ENCODE results near the gene GABPB2. TPM values are rescaled to one million over a fixed set of nuclear protein-coding genes. Genes with fewer than 3 reads are reported as not detected.

GABPB2 gene
- total RNA-seq, 1 donor = 16.3 TPM

DNA sequence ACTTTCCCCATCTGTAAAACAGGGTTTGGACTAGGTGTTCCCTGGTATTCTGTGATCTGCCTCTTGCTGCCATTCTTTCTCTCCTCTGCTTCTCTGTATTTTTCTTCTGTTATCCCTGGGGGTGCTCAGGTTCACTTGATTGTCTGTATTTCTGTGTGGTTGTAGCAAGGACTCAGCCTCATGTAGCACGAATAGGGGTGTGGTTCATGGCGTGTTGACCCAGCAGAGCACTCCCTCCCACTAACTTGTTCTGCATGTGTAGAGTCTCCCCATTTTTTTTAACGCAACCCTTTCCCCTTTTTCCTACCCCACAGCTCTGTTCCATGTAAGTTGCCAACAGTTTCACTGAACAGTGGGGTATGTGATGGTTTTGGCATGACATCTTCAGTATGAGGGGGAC lies 35.4 kb upstream of the GABPB2 start:
- no peaks in the 10 kb centered on the region for H3K79me2 ChIP-seq (ENCODE audit: insufficient read depth, low read length)
- H3K4me2 ChIP-seq (ENCODE audit: insufficient read depth, low read length) = no peak overlapping the region
- no peaks in the 10 kb centered on the region for H3K27me3 ChIP-seq (ENCODE audit: insufficient read depth, low read length)
- no peaks in the 10 kb centered on the region for H4K20me1 ChIP-seq (ENCODE audit: insufficient read depth, low read length)
- DNase-seq (ENCODE audit: insufficient read length, low spot score, missing footprints) = no peak
- no peaks in the 10 kb centered on the region for H3K9me3 ChIP-seq (ENCODE audit: low read depth, low read length)
- H3K36me3 ChIP-seq (ENCODE audit: insufficient read depth, low read length) = peaks cover 28% of the 10 kb centered on the region
- no peak overlapping the region for H2AFZ ChIP-seq (ENCODE audit: low read length)
- H3K27ac ChIP-seq (ENCODE audit: low read depth, low read length) = no peak overlapping the region
- peaks cover 4% of the 10 kb centered on the region for H3K4me1 ChIP-seq (ENCODE audit: insufficient read depth, low read length)
- TF ChIP-seq, protein P1, sequence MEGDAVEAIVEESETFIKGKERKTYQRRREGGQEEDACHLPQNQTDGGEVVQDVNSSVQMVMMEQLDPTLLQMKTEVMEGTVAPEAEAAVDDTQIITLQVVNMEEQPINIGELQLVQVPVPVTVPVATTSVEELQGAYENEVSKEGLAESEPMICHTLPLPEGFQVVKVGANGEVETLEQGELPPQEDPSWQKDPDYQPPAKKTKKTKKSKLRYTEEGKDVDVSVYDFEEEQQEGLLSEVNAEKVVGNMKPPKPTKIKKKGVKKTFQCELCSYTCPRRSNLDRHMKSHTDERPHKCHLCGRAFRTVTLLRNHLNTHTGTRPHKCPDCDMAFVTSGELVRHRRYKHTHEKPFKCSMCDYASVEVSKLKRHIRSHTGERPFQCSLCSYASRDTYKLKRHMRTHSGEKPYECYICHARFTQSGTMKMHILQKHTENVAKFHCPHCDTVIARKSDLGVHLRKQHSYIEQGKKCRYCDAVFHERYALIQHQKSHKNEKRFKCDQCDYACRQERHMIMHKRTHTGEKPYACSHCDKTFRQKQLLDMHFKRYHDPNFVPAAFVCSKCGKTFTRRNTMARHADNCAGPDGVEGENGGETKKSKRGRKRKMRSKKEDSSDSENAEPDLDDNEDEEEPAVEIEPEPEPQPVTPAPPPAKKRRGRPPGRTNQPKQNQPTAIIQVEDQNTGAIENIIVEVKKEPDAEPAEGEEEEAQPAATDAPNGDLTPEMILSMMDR (IDR thresholded peaks at IDR 0.05; ENCODE audit: extremely low read depth, low read depth, low read length) = no peak
- no peak overlapping the region for H3K4me3 ChIP-seq (ENCODE audit: insufficient read depth, low read length)

DNA sequence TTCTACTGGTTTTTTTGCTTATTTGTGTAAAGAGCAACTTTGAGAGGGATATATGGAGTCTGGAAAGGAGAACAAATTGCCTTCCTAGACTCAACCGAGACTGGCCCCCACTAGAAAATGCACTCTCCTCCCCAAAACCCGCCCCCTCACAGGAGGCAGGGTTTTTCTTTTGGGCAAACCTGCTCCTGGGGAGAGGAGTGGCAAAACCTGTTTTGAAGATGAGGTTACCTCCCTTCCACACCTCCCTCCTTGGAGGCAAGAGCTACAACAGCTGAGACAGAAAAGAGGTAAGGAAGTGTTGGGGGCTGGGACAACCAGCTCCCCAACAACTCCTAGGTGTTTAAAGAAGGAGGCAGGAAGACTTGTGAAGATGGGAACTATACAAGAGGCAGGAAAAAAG lies 34.2 kb upstream of the GABPB2 start, which contains the start of gene BNIPL:
BNIPL (plus strand) TSS at position 231 of the 400 bp plus-strand sequence; CDS start at position 371, 140 bp downstream.
- Histone ChIP-seq H3K27me3 (ENCODE audit: insufficient read depth, low read length) (no peaks in the 10 kb centered on the region), H3K79me2 (ENCODE audit: insufficient read depth, low read length) (no peaks in the 10 kb centered on the region), H4K20me1 (ENCODE audit: insufficient read depth, low read length) (no peaks in the 10 kb centered on the region), H3K9me3 (ENCODE audit: low read depth, low read length) (no peaks in the 10 kb centered on the region), H2AFZ (ENCODE audit: low read length) (no peak within 1 kb of the TSS), H3K4me1 (ENCODE audit: insufficient read depth, low read length) (peaks cover 4% of the 10 kb centered on the region), H3K4me2 (ENCODE audit: insufficient read depth, low read length) (no peak within 1 kb of the TSS), H3K27ac (ENCODE audit: low read depth, low read length) (no peak within 1 kb of the TSS), H3K4me3 (ENCODE audit: insufficient read depth, low read length) (no peak within 1 kb of the TSS), H3K36me3 (ENCODE audit: insufficient read depth, low read length) (peaks cover 20% of the 10 kb centered on the region)
- DNase-seq (ENCODE audit: insufficient read length, low spot score, missing footprints) = no peak
- TF ChIP-seq, protein P1 (IDR thresholded peaks at IDR 0.05; ENCODE audit: extremely low read depth, low read depth, low read length) = no peak

DNA sequence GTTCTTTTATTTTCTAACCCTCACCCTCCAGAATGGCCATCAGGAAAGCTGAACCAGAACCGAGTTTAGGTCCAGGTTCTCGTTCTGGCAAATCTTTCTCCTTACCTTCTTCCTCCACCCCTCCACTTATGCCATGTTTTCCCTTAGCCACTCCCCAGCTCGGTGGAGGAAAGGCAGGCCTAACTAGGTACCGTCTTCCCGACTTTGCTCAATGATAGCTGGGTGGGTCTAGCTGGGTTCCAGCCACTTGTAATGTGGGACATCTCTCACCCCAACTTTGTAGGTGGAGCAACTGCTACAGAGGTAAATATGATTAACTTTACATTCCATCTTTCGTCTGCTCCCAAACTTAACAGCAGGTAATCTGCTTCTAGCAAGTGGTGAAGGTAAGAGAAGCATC lies 33.5 kb upstream of the GABPB2 start:
- Histone ChIP-seq H4K20me1 (ENCODE audit: insufficient read depth, low read length) (no peaks in the 10 kb centered on the region), H3K4me2 (ENCODE audit: insufficient read depth, low read length) (no peak overlapping the region), H3K4me1 (ENCODE audit: insufficient read depth, low read length) (peaks cover 4% of the 10 kb centered on the region), H3K36me3 (ENCODE audit: insufficient read depth, low read length) (peaks cover 17% of the 10 kb centered on the region), H3K9me3 (ENCODE audit: low read depth, low read length) (no peaks in the 10 kb centered on the region), H3K27me3 (ENCODE audit: insufficient read depth, low read length) (no peaks in the 10 kb centered on the region), H3K4me3 (ENCODE audit: insufficient read depth, low read length) (no peak overlapping the region), H2AFZ (ENCODE audit: low read length) (no peak overlapping the region), H3K27ac (ENCODE audit: low read depth, low read length) (no peak overlapping the region), H3K79me2 (ENCODE audit: insufficient read depth, low read length) (no peaks in the 10 kb centered on the region)
- no peak for DNase-seq (ENCODE audit: insufficient read length, low spot score, missing footprints)
- TF ChIP-seq, protein P1 (IDR thresholded peaks at IDR 0.05; ENCODE audit: extremely low read depth, low read depth, low read length) = no peak

DNA sequence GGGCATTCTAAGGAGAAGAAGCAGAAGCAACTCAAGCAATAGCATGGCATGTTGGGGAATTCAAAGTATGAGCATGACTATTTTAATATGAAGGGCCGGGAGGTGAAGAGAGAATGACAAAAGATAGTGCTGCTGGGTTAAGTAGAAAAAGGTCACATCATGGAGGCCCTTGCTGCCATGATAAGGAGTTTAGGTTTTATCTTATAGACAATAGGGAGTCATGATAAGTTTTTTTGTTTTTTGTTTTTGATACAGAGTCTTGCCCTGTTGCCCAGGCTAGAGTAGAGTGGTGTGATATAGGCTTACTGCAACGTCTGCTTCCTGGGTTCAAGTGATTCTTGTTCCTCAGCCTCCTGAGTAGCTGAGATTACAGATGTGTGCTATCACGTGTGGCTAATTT lies 31.0 kb upstream of the GABPB2 start:
- TF ChIP-seq, protein P1 (IDR thresholded peaks at IDR 0.05; ENCODE audit: extremely low read depth, low read depth, low read length) = no peak
- Histone ChIP-seq H3K9me3 (ENCODE audit: low read depth, low read length) (no peaks in the 10 kb centered on the region), H3K79me2 (ENCODE audit: insufficient read depth, low read length) (no peaks in the 10 kb centered on the region), H2AFZ (ENCODE audit: low read length) (no peak overlapping the region), H3K4me1 (ENCODE audit: insufficient read depth, low read length) (no peaks in the 10 kb centered on the region), H4K20me1 (ENCODE audit: insufficient read depth, low read length) (no peaks in the 10 kb centered on the region), H3K27me3 (ENCODE audit: insufficient read depth, low read length) (no peaks in the 10 kb centered on the region), H3K27ac (ENCODE audit: low read depth, low read length) (no peak overlapping the region), H3K4me3 (ENCODE audit: insufficient read depth, low read length) (no peak overlapping the region), H3K4me2 (ENCODE audit: insufficient read depth, low read length) (no peak overlapping the region), H3K36me3 (ENCODE audit: insufficient read depth, low read length) (peaks cover 8% of the 10 kb centered on the region)
- DNase-seq (ENCODE audit: insufficient read length, low spot score, missing footprints) = no peak

All from osteoblast (primary cell).